Sigmoid colon (tissue), 7 donors: Measurements from ENCODE around the gene ADAM21. TPM values are rescaled to one million over a fixed set of nuclear protein-coding genes. Genes with fewer than 3 reads are reported as not detected.

Experiments used
- DNase-seq: peaks from one replicate; pipeline ENCODE4 v3.0.0-alpha.2; 2019
- H3K27ac ChIP-seq, 4 donors: fragments of 200-600 bp; sonication (generic); one replicate each; pipeline ENCODE4 v1.5.1; 2016 to 2019; ENCODE audit warnings: mild to moderate bottlenecking in 1 of 4
- H3K27me3 ChIP-seq, 3 donors: fragments of 200-600 bp; sonication (generic); one replicate each; pipeline ENCODE4 v1.5.1; 2019; ENCODE audit warnings: mild to moderate bottlenecking in 1 of 3
- H3K36me3 ChIP-seq, 4 donors: fragments of 200-600 bp; sonication (generic); one replicate each; pipeline ENCODE4 v1.5.1; 2016 to 2019
- H3K4me1 ChIP-seq, 4 donors: fragments of 200-600 bp; sonication (generic); one replicate each; pipeline ENCODE4 v1.5.1; 2017 to 2019
- H3K4me3 ChIP-seq, 4 donors: fragments of 200-600 bp; sonication (generic); one replicate each; pipeline ENCODE4 v1.5.1; 2017 to 2019; ENCODE audit warnings: mild to moderate bottlenecking in 2 of 4, moderate library complexity in 1 of 4
- H3K9me3 ChIP-seq, 4 donors: fragments of 200-600 bp in 3 of 4; sonication (generic) in 3 of 4; one replicate each; pipeline versions ENCODE4 v1.5.1 to v1.6.1; 2013 to 2019
- CTCF ChIP-seq, 4 experiments: fragments of 450-650 bp in 3 of 4; fragments of 200-600 bp in 1 of 4; IDR thresholded peaks; one replicate each; pipeline ENCODE4 v1.5.1; 2016 to 2019; ENCODE audit warnings: antibody characterized with exemption in 4 of 4, mild to moderate bottlenecking in 3 of 4, moderate library complexity in 2 of 4
- EP300 ChIP-seq, 4 donors: sonication (generic); formaldehyde crosslinking; IDR thresholded peaks; one replicate each; pipeline ENCODE4 v1.6.1; 2017; ENCODE audit warnings: antibody characterized with exemption in 4 of 4
- POLR2A ChIP-seq, 2 donors: fragments of 450-650 bp; IDR thresholded peaks; one replicate each; pipeline ENCODE4 v1.6.1; 2016; ENCODE audit warnings: antibody characterized with exemption in 2 of 2, mild to moderate bottlenecking in 2 of 2, moderate library complexity in 2 of 2
- POLR2AphosphoS5 ChIP-seq, 4 donors: sonication (generic); formaldehyde crosslinking; IDR thresholded peaks; one replicate each; pipeline ENCODE4 v1.6.1; 2017; ENCODE audit warnings: antibody characterized with exemption in 4 of 4
- WGBS, 2 donors: extraction: QIAGEN DNeasy Blood & Tissue Kit; methylation state at CpG; one replicate each; pipeline ENCODE4 v1.1.7; 2013; 5-methylcytosine and 5-hydroxymethylcytosine counted together
- intact Hi-C: fragments of 100-400 bp; cut with DNase I; formaldehyde crosslinking; loops from one replicate; pipeline ENCODE4 v1.15.1; 2023
- polyA plus RNA-seq, 3 donors: library from polyadenylated mRNA; stranded (reverse); fragments of 200-250 nt; gene quantifications; one replicate each; pipeline ENCODE4 v1.2.3, GENCODE V29; 2013
- total RNA-seq, 4 donors: library from RNA; depleted of rRNA; stranded (reverse); fragments of >200 nt; gene quantifications; one replicate each; pipeline ENCODE4 v1.1.0, GENCODE V29; 2016
- donor health status: healthy with polysubstance abuse.
- donor health status: Bipolar disorder and iron deficiency.
- donor health status: healthy.

Gene ADAM21
- total and polyA plus RNA-seq, 7 donors = 0.09 to 0.27 TPM; not detected in 5

DNA sequence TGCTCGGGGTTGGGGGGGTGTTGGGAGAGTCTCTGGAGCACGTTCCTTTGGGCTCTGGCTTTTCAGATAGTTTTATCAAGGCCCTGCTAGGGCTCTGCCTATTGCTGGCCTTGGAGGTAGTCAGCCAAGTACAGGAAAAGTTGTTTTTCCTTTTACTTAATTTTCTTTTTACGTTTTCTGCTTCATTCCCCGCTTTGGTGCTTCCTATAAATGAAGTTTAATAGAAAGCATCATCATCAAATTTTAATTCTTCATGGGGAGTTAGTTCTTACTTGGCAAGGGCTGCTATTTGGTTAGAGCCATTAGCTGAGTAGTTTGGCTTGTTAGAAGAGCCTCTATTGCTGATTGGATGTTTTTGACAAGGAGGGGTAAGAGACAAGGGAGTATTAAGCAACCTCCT lies 15.1 kb upstream of the ADAM21 start:
- Histone ChIP-seq H3K9me3 (peaks cover 0 to 15% (median 0%) of the 10 kb centered on the region in 4 donors), H3K4me3 (no peak overlapping the region), H3K36me3 (no peaks in the 10 kb centered on the region), H3K27me3 (no peaks in the 10 kb centered on the region), H3K4me1 (no peaks in the 10 kb centered on the region), H3K27ac (no peak overlapping the region)
- no peak for DNase-seq
- intact Hi-C loops = no loop called here
- 34 to 54% methylated on average over 4 of the region's 4 CpGs for WGBS, 2 donors
- TF ChIP-seq POLR2AphosphoS5 (IDR thresholded peaks at IDR 0.05) = no peak
- no peak for TF ChIP-seq CTCF (IDR thresholded peaks at IDR 0.05)
- TF ChIP-seq POLR2A (IDR thresholded peaks at IDR 0.05) = no peak
- no peak for TF ChIP-seq EP300 (IDR thresholded peaks at IDR 0.05)

GRCh38 chr14:70441641-70442040 lies 10.3 kb upstream of the ADAM21 start:
- TF ChIP-seq POLR2A (IDR thresholded peaks at IDR 0.05) (no peak), EP300 (IDR thresholded peaks at IDR 0.05) (no peak), POLR2AphosphoS5 (IDR thresholded peaks at IDR 0.05) (no peak), CTCF (IDR thresholded peaks at IDR 0.05) (no peak)
- Histone ChIP-seq H3K36me3 (no peaks in the 10 kb centered on the region), H3K27me3 (no peaks in the 10 kb centered on the region), H3K27ac (no peak overlapping the region), H3K4me3 (no peak overlapping the region), H3K9me3 (peaks cover 0 to 29% (median 13%) of the 10 kb centered on the region in 4 donors), H3K4me1 (no peaks in the 10 kb centered on the region)
- WGBS, 2 donors = 77 to 86% methylated on average over 3 of the region's 3 CpGs
- no peak for DNase-seq
- intact Hi-C loops = no loop called here

- TF ChIP-seq POLR2AphosphoS5 (IDR thresholded peaks at IDR 0.05) (no peak), POLR2A (IDR thresholded peaks at IDR 0.05) (no peak), EP300 (IDR thresholded peaks at IDR 0.05) (no peak), CTCF (IDR thresholded peaks at IDR 0.05) (no peak)
- WGBS, 2 donors = 90 to 93% methylated on average over 4 of the region's 4 CpGs
These were observed 9.2 kb upstream of the ADAM21 start for GRCh38 chr14:70442750-70443149.

GRCh38 chr14:70448633-70449340 lies 3.2 kb upstream of the ADAM21 start:
- Histone ChIP-seq H3K4me3 (no peak overlapping the region), H3K27me3 (no peaks in the 10 kb centered on the region), H3K36me3 (no peaks in the 10 kb centered on the region), H3K9me3 (peaks cover 0 to 3% (median 0%) of the 10 kb centered on the region in 4 donors), H3K4me1 (no peaks in the 10 kb centered on the region), H3K27ac (no peak overlapping the region)
- no peak for DNase-seq
- TF ChIP-seq POLR2AphosphoS5 (IDR thresholded peaks at IDR 0.05) (no peak), CTCF (IDR thresholded peaks at IDR 0.05) (no peak)
- 74 to 86% methylated on average over 4 of the region's 4 CpGs for WGBS, 2 donors
- intact Hi-C loops = no loop called here

More at GRCh38 chr14:70442750-70443149, 9.2 kb upstream of the ADAM21 start:
- Histone ChIP-seq H3K4me1 (no peaks in the 10 kb centered on the region), H3K36me3 (no peaks in the 10 kb centered on the region), H3K27me3 (no peaks in the 10 kb centered on the region), H3K9me3 (peaks cover 0 to 23% (median 13%) of the 10 kb centered on the region in 4 donors), H3K4me3 (no peak overlapping the region), H3K27ac (no peak overlapping the region)
- intact Hi-C loops = no loop called here
- DNase-seq = no peak

- Histone ChIP-seq H3K4me3 (no peak overlapping the region), H3K9me3 (no peaks in the 10 kb centered on the region), H3K36me3 (no peaks in the 10 kb centered on the region), H3K27me3 (no peaks in the 10 kb centered on the region), H3K4me1 (no peaks in the 10 kb centered on the region), H3K27ac (no peak overlapping the region)
- WGBS, 2 donors = 51 to 74% methylated on average over 1 of the region's 1 CpG
- no peak for DNase-seq
- intact Hi-C loops = no loop called here
- TF ChIP-seq POLR2A (IDR thresholded peaks at IDR 0.05) (no peak), CTCF (IDR thresholded peaks at IDR 0.05) (no peak), POLR2AphosphoS5 (IDR thresholded peaks at IDR 0.05) (no peak), EP300 (IDR thresholded peaks at IDR 0.05) (no peak)
These were observed 2.8 kb downstream of the ADAM21 start for GRCh38 chr14:70454731-70455130.
